Measurements from ENCODE around the gene ADAMTS4. TPM values are rescaled to one million over a fixed set of nuclear protein-coding genes. Genes with fewer than 3 reads are reported as not detected.
A peak's percentile ranks its signal among the peaks of the same experiment; 100 is the strongest.

ADAMTS4 gene
- total and polyA plus RNA-seq, 12 donors, result 1.7 to 86.1 (median 13.2) TPM

DNA sequence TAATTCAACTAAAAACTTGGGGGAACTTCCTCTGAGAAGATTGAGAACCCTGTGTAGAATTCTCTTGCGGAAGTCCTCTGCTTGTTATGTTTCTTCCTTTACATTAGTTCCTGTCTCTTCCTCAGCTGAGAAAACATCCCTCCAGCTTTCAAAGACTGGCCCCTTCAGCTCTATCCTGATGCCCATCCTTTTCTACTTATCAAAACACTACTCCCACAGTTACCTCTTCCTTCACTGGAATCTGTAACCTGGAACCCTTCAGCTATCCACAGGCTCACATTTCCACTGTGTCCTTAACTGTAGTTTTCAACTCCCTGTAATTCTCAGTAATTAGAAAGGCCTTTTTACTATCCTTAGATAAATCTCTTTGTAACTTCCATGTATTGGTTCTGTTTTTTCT, 60.4 kb downstream of the ADAMTS4 start:
- H3K27me3 ChIP-seq, result no peaks in the 10 kb centered on the region
- 69 to 87% methylated on average over 1 of the region's 1 CpG for WGBS, 2 donors
- intact Hi-C loops (cut with DNase I), result loop anchor here in 6 of 10 donors (5.0 to 10.0 kb wide), 3 partner anchors 141 to 146 kb away; no protein-coding TSS in a partner anchor

GRCh38 chr1:161137881-161138280, 61.0 kb downstream of the ADAMTS4 start:
- intact Hi-C loops (cut with DNase I), result loop anchor here in 6 of 10 donors (5.0 to 10.0 kb wide), 3 partner anchors 141 to 146 kb away; no protein-coding TSS in a partner anchor
- H3K4me1 ChIP-seq, result peaks cover 4 to 50% (median 19%) of the 10 kb centered on the region in 9 donors
- WGBS, 2 donors, result 67 to 69% methylated on average over 3 of the region's 3 CpGs
- DNase-seq (no peak), ATAC-seq (no peak)
- no peak overlapping the region for H3K4me3 ChIP-seq
- no peaks in the 10 kb centered on the region for H3K9me3 ChIP-seq
- no peaks in the 10 kb centered on the region for H3K27me3 ChIP-seq
- no peak for TF ChIP-seq CTCF (IDR thresholded peaks at IDR 0.05)
- H3K27ac ChIP-seq, result peak overlapping the region in 3 of 10 donors; percentile 12 to 65 (median 36)
- H3K36me3 ChIP-seq, result peaks cover 0 to 12% (median 0%) of the 10 kb centered on the region in 9 donors

More for the DNA sequence above, 60.4 kb downstream of the ADAMTS4 start:
- ATAC-seq (no peak), DNase-seq (no peak)
- Histone ChIP-seq H3K36me3 (peaks cover 0 to 12% (median 0%) of the 10 kb centered on the region in 9 donors), H3K4me3 (no peak overlapping the region), H3K9me3 (no peaks in the 10 kb centered on the region), H3K4me1 (peaks cover 4 to 49% (median 17%) of the 10 kb centered on the region in 9 donors), H3K27ac (peak overlapping the region in 3 of 10 donors; percentile 9 to 65 (median 36))
- no peak for TF ChIP-seq CTCF (IDR thresholded peaks at IDR 0.05)

Small RNA genes lying within 50 kb of the gene (microRNA-seq; reads per million reads assigned to microRNA genes)
- gene MIR5187, result 1.5 to 1.8 reads per million in 2 donors

Other genes with a start within 250 kb of the ADAMTS4 start
- gene ITLN2, start 244.2 kb downstream of the ADAMTS4 start, total RNA-seq, result not detected
- gene ITLN2, start 244.2 kb downstream of the ADAMTS4 start, polyA plus RNA-seq, result under 1 TPM in 1 of 2 donors, not detected in 1; 0.22 TPM
- gene F11R, start 177.9 kb downstream of the ADAMTS4 start, total RNA-seq, result 10 to 100 TPM in 6 of 10 donors, 1 to 10 TPM in 4; 7.1 to 22.7 (median 10.5) TPM
- gene F11R, start 177.9 kb downstream of the ADAMTS4 start, polyA plus RNA-seq, result 1 to 10 TPM; 7.5 to 9.9 TPM
- gene TSTD1, start 160.1 kb downstream of the ADAMTS4 start, total RNA-seq, result 10 to 100 TPM in 9 of 10 donors, 1 to 10 TPM in 1; 8.0 to 18.0 (median 13.4) TPM
- gene TSTD1, start 160.1 kb downstream of the ADAMTS4 start, polyA plus RNA-seq, result 10 to 100 TPM; 11.8 to 15.3 TPM
- 10 to 100 TPM; 23.7 to 43.6 (median 28.5) TPM for gene USF1, start 153.1 kb downstream of the ADAMTS4 start, total RNA-seq
- gene USF1, start 153.1 kb downstream of the ADAMTS4 start, polyA plus RNA-seq, result 10 to 100 TPM; 42.4 to 55.1 TPM
- 10 to 100 TPM in 1 of 10 donors, 1 to 10 TPM in 9; 1.5 to 16.4 (median 2.1) TPM for gene ARHGAP30, start 129.2 kb downstream of the ADAMTS4 start, total RNA-seq
- 1 to 10 TPM; 1.2 to 1.4 TPM for gene ARHGAP30, start 129.2 kb downstream of the ADAMTS4 start, polyA plus RNA-seq
- under 1 TPM in 1 of 10 donors, not detected in 9; 0.19 TPM for gene NECTIN4, start 109.5 kb downstream of the ADAMTS4 start, total RNA-seq
- under 1 TPM in 1 of 2 donors, not detected in 1; 0.06 TPM for gene NECTIN4, start 109.5 kb downstream of the ADAMTS4 start, polyA plus RNA-seq
- gene KLHDC9, start 100.7 kb downstream of the ADAMTS4 start, total RNA-seq, result 10 to 100 TPM in 5 of 10 donors, 1 to 10 TPM in 5; 2.2 to 17.7 (median 9.0) TPM
- 1 to 10 TPM in 1 of 2 donors, under 1 TPM in 1; 0.83 to 6.7 TPM for gene KLHDC9, start 100.7 kb downstream of the ADAMTS4 start, polyA plus RNA-seq
- gene PFDN2, start 81.0 kb downstream of the ADAMTS4 start, total RNA-seq, result 10 to 100 TPM; 44.6 to 78.7 (median 54.1) TPM
- gene PFDN2, start 81.0 kb downstream of the ADAMTS4 start, polyA plus RNA-seq, result 100 to 1,000 TPM; 185 to 273 TPM
- gene NIT1, start 80.9 kb downstream of the ADAMTS4 start, total RNA-seq, result 10 to 100 TPM; 24.1 to 41.2 (median 33.4) TPM
- 10 to 100 TPM; 28.5 to 30.6 TPM for gene NIT1, start 80.9 kb downstream of the ADAMTS4 start, polyA plus RNA-seq
- 10 to 100 TPM; 21.7 to 33.0 (median 26.3) TPM for gene DEDD, start 66.4 kb downstream of the ADAMTS4 start, total RNA-seq
- gene DEDD, start 66.4 kb downstream of the ADAMTS4 start, polyA plus RNA-seq, result 10 to 100 TPM; 19.7 to 27.2 TPM
- 10 to 100 TPM; 63.9 to 88.3 (median 74.9) TPM for gene UFC1, start 45.1 kb downstream of the ADAMTS4 start, total RNA-seq
- 100 to 1,000 TPM in 1 of 2 donors, 10 to 100 TPM in 1; 43.0 to 142 TPM for gene UFC1, start 45.1 kb downstream of the ADAMTS4 start, polyA plus RNA-seq
- 10 to 100 TPM in 9 of 10 donors, 1 to 10 TPM in 1; 8.8 to 24.0 (median 14.7) TPM for gene USP21, start 39.6 kb downstream of the ADAMTS4 start, total RNA-seq
- 10 to 100 TPM; 13.2 to 22.4 TPM for gene USP21, start 39.6 kb downstream of the ADAMTS4 start, polyA plus RNA-seq
- gene PPOX, start 32.6 kb downstream of the ADAMTS4 start, total RNA-seq, result 10 to 100 TPM in 8 of 10 donors, 1 to 10 TPM in 2; 8.5 to 19.8 (median 15.0) TPM
- 10 to 100 TPM in 1 of 2 donors, 1 to 10 TPM in 1; 10.0 to 58.5 TPM for gene PPOX, start 32.6 kb downstream of the ADAMTS4 start, polyA plus RNA-seq
- 10 to 100 TPM; 12.1 to 28.9 (median 19.6) TPM for gene B4GALT3, start 21.5 kb downstream of the ADAMTS4 start, total RNA-seq
- gene B4GALT3, start 21.5 kb downstream of the ADAMTS4 start, polyA plus RNA-seq, result 10 to 100 TPM; 11.5 to 25.5 TPM
- gene NDUFS2, start 3.3 kb upstream of the ADAMTS4 start, total RNA-seq, result 100 to 1,000 TPM; 244 to 370 (median 318) TPM
- 100 to 1,000 TPM; 121 to 193 TPM for gene NDUFS2, start 3.3 kb upstream of the ADAMTS4 start, polyA plus RNA-seq
- gene FCER1G, start 16.2 kb upstream of the ADAMTS4 start, total RNA-seq, result 10 to 100 TPM in 4 of 10 donors, 1 to 10 TPM in 6; 2.0 to 65.8 (median 5.3) TPM
- 10 to 100 TPM; 19.7 to 64.6 TPM for gene FCER1G, start 16.2 kb upstream of the ADAMTS4 start, polyA plus RNA-seq
- gene APOA2, start 24.6 kb upstream of the ADAMTS4 start, total RNA-seq, result under 1 TPM in 1 of 10 donors, not detected in 9; 0.89 TPM
- not detected for gene APOA2, start 24.6 kb upstream of the ADAMTS4 start, polyA plus RNA-seq
- 10 to 100 TPM; 29.8 to 37.6 (median 33.2) TPM for gene TOMM40L, start 27.0 kb upstream of the ADAMTS4 start, total RNA-seq
- gene TOMM40L, start 27.0 kb upstream of the ADAMTS4 start, polyA plus RNA-seq, result 10 to 100 TPM; 17.6 to 29.3 TPM
- gene NR1I3, start 39.1 kb upstream of the ADAMTS4 start, total RNA-seq, result not detected
- gene NR1I3, start 39.1 kb upstream of the ADAMTS4 start, polyA plus RNA-seq, result under 1 TPM in 1 of 2 donors, not detected in 1; 0.10 TPM
- gene PCP4L1, start 59.7 kb upstream of the ADAMTS4 start, total RNA-seq, result 1 to 10 TPM in 1 of 10 donors, under 1 TPM in 8, not detected in 1; 0.38 to 1.0 (median 0.46) TPM
- under 1 TPM; 0.29 to 0.75 TPM for gene PCP4L1, start 59.7 kb upstream of the ADAMTS4 start, polyA plus RNA-seq
- 1 to 10 TPM; 1.0 to 5.6 (median 1.6) TPM for gene MPZ, start 110.9 kb upstream of the ADAMTS4 start, total RNA-seq
- gene MPZ, start 110.9 kb upstream of the ADAMTS4 start, polyA plus RNA-seq, result 1 to 10 TPM; 1.5 to 3.4 TPM
- gene SDHC, start 115.3 kb upstream of the ADAMTS4 start, total RNA-seq, result 100 to 1,000 TPM; 342 to 459 (median 420) TPM
- gene SDHC, start 115.3 kb upstream of the ADAMTS4 start, polyA plus RNA-seq, result 100 to 1,000 TPM in 1 of 2 donors, 10 to 100 TPM in 1; 18.1 to 176 TPM
- gene CFAP126, start 168.8 kb upstream of the ADAMTS4 start, total RNA-seq, result not detected
- gene CFAP126, start 168.8 kb upstream of the ADAMTS4 start, polyA plus RNA-seq, result not detected

Measured in heart right ventricle (tissue), 16 donors.